ENCODE measurements around the gene PCSK2. TPM values are rescaled to one million over a fixed set of nuclear protein-coding genes. Genes with fewer than 3 reads are reported as not detected.

The PCSK2 gene
- total RNA-seq, 1 experiment from 2014 or later, result not detected

- Mint-ChIP-seq H3K4me3 (ENCODE audit: unreplicated experiment) (no peak overlapping the region), H3K27me3 (ENCODE audit: insufficient read depth, unreplicated experiment) (peaks cover 29% of the 10 kb centered on the region), H3K4me1 (ENCODE audit: low read depth, unreplicated experiment) (no peaks in the 10 kb centered on the region), H3K36me3 (ENCODE audit: insufficient read depth, unreplicated experiment) (no peaks in the 10 kb centered on the region), H3K9me3 (ENCODE audit: unreplicated experiment) (no peaks in the 10 kb centered on the region), H3K27ac (ENCODE audit: unreplicated experiment) (no peak overlapping the region)
- Histone ChIP-seq H3K27me3 (replicated peaks; ENCODE audit: control insufficient read depth, insufficient read depth, low read length) (no peaks in the 10 kb centered on the region; the same call in 1 of the 2 replicates), H3K36me3 (ENCODE audit: control insufficient read depth, insufficient read depth, low read length) (no peaks in the 10 kb centered on the region), H3K9me3 (no peaks in the 10 kb centered on the region), H3K4me1 (no peaks in the 10 kb centered on the region), H3K4me3 (ENCODE audit: low read depth, low read length) (no peak overlapping the region)
- no TSS peak for BruUV-seq (replicated peaks)
- intact Hi-C loops (cut with micrococcal nuclease; ENCODE audit: unreplicated experiment), result no loop called here
- POLR2A ChIA-PET, result no interaction called here
- CTCF ChIA-PET, result no interaction called here
- no peak for TF ChIP-seq CTCF (IDR thresholded peaks at IDR 0.05; ENCODE audit: insufficient read depth in 1 of 2, low read depth in 1 of 2, low read length in 1 of 2, severe bottlenecking in 1 of 2, unreplicated experiment in 1 of 2)
- DNase-seq, result no peak
Measured at GRCh38 chr20:17202673-17203072, 24.2 kb upstream of the PCSK2 start.

DNA sequence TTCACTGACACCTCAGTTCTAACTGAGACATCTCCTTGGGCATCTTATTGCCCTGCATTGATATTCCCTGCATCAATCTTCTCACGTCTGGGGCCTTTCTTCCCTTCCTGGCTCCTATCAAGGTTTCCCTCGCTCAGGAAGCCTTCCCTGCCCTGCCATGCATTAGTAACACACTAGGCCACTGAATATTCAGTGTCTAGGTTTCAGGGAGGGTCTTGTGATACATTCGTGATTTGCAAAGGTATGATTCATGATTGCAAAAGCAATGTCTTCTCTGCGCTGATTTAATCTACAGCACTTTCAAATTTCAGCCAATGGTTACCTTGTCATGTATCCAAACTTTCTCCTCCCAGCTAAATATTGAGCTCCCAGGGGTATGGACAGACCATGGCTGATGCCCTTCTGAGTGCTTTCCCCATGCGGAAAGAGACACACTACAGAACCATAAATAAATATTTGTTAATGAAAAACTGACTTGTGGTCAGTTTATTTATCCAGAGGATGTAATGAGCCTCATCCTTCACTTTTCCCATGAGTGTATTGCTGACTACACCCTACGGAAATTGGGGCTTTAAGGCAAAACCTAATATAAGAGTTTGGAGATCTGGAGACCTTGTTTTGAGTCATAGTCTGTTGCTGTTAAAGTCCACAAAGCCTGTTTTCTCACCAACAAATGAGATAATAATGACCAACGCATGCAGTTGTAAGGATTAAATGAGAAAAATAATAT lies 21.6 kb upstream of the PCSK2 start:
- ChIA-PET CTCF (no interaction called here), POLR2A (interaction anchor here (0.6 kb wide), 1 partner anchor 222 kb away, joined by 7 read pairs; no protein-coding TSS in a partner anchor)
- Mint-ChIP-seq H3K27me3 (ENCODE audit: insufficient read depth, unreplicated experiment) (peaks cover 18% of the 10 kb centered on the region), H3K27ac (ENCODE audit: unreplicated experiment) (no peak overlapping the region), H3K36me3 (ENCODE audit: insufficient read depth, unreplicated experiment) (no peaks in the 10 kb centered on the region), H3K4me1 (ENCODE audit: low read depth, unreplicated experiment) (no peaks in the 10 kb centered on the region), H3K4me3 (ENCODE audit: unreplicated experiment) (no peak overlapping the region), H3K9me3 (ENCODE audit: unreplicated experiment) (no peaks in the 10 kb centered on the region)
- no TSS peak for BruUV-seq (replicated peaks)
- H3K27me3 ChIP-seq (replicated peaks; ENCODE audit: control insufficient read depth, insufficient read depth, low read length), result no peaks in the 10 kb centered on the region; the same call in 1 of the 2 replicates
- no peak for TF ChIP-seq CTCF (IDR thresholded peaks at IDR 0.05; ENCODE audit: insufficient read depth in 1 of 2, low read depth in 1 of 2, low read length in 1 of 2, severe bottlenecking in 1 of 2, unreplicated experiment in 1 of 2)
- H3K4me3 ChIP-seq (ENCODE audit: low read depth, low read length), result no peak overlapping the region
- DNase-seq, result no peak
- intact Hi-C loops (cut with micrococcal nuclease; ENCODE audit: unreplicated experiment), result no loop called here
- H3K4me1 ChIP-seq, result no peaks in the 10 kb centered on the region
- no peaks in the 10 kb centered on the region for H3K9me3 ChIP-seq
- H3K36me3 ChIP-seq (ENCODE audit: control insufficient read depth, insufficient read depth, low read length), result no peaks in the 10 kb centered on the region

DNA sequence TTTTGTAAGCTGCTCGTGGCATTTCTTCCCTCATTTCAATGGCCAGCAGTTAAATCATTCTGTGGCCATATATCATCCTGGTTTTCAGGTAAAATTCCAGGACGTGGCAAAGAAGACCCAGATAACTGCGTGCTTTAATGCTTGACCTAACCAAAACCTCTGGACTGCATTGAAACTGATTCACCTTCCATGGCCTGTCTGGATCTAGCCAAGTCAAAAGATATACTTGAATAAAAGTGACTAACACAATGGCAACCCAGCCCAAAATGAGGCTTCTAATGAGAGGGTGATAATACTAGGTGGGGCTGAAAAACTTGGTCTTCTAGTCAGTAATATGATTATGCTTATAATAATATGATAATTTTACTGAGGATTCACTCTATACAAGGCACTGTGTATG lies 16.5 kb upstream of the PCSK2 start:
- CTCF ChIA-PET, result no interaction called here
- H3K4me3 Mint-ChIP-seq (ENCODE audit: unreplicated experiment), result no peak overlapping the region

More for the DNA sequence above, 16.5 kb upstream of the PCSK2 start:
- Histone ChIP-seq H3K4me3 (ENCODE audit: low read depth, low read length) (no peak overlapping the region), H3K36me3 (ENCODE audit: control insufficient read depth, insufficient read depth, low read length) (no peaks in the 10 kb centered on the region), H3K9me3 (no peaks in the 10 kb centered on the region), H3K27me3 (replicated peaks; ENCODE audit: control insufficient read depth, insufficient read depth, low read length) (no peaks in the 10 kb centered on the region; the same call in 1 of the 2 replicates), H3K4me1 (no peaks in the 10 kb centered on the region)
- H3K36me3 Mint-ChIP-seq (ENCODE audit: insufficient read depth, unreplicated experiment), result no peaks in the 10 kb centered on the region
- H3K4me1 Mint-ChIP-seq (ENCODE audit: low read depth, unreplicated experiment), result no peaks in the 10 kb centered on the region
- H3K27ac Mint-ChIP-seq (ENCODE audit: unreplicated experiment), result no peak overlapping the region
- no peak for TF ChIP-seq CTCF (IDR thresholded peaks at IDR 0.05; ENCODE audit: insufficient read depth in 1 of 2, low read depth in 1 of 2, low read length in 1 of 2, severe bottlenecking in 1 of 2, unreplicated experiment in 1 of 2)
- no peaks in the 10 kb centered on the region for H3K9me3 Mint-ChIP-seq (ENCODE audit: unreplicated experiment)
- POLR2A ChIA-PET, result no interaction called here
- peaks cover 10% of the 10 kb centered on the region for H3K27me3 Mint-ChIP-seq (ENCODE audit: insufficient read depth, unreplicated experiment)
- no TSS peak for BruUV-seq (replicated peaks)
- intact Hi-C loops (cut with micrococcal nuclease; ENCODE audit: unreplicated experiment), result no loop called here
- no peak for DNase-seq
